ENCODE data around the gene MRFAP1. TPM values are rescaled to one million over a fixed set of nuclear protein-coding genes. Genes with fewer than 3 reads are reported as not detected.

MRFAP1 gene
- total RNA-seq, 4 donors from 2014 or later: 155 to 331 (median 234) TPM

- intact Hi-C loops (cut with DNase I): no loop called here
- DNase-seq (ENCODE audit: extremely low spot score): no peak
- no peaks in the 10 kb centered on the region for H3K36me3 ChIP-seq
- H3K4me3 ChIP-seq: no peak overlapping the region
- no peak for TF ChIP-seq POLR2AphosphoS5 (IDR thresholded peaks at IDR 0.05)
- TF ChIP-seq POLR2A (IDR thresholded peaks at IDR 0.05; ENCODE audit: low read depth): no peak
- TF ChIP-seq EP300 (IDR thresholded peaks at IDR 0.05): no peak
- TF ChIP-seq CTCF (IDR thresholded peaks at IDR 0.05): no peak
- H3K4me1 ChIP-seq: peaks cover 20 to 34% (median 30%) of the 10 kb centered on the region in 4 donors
- H3K27ac ChIP-seq (replicated peaks in 1 of 4): no peak overlapping the region
- H3K27me3 ChIP-seq: peaks cover 0 to 16% (median 0%) of the 10 kb centered on the region in 4 donors
- H3K9me3 ChIP-seq: no peaks in the 10 kb centered on the region
- 94% methylated on average over 3 of the region's 3 CpGs for WGBS
Observed at GRCh38 chr4:6660430-6660829, 19.9 kb downstream of the MRFAP1 start.

- Histone ChIP-seq H3K9me3 (no peaks in the 10 kb centered on the region), H3K36me3 (no peaks in the 10 kb centered on the region), H3K4me1 (peaks cover 20 to 34% (median 30%) of the 10 kb centered on the region in 4 donors), H3K27ac (replicated peaks in 1 of 4) (no peak overlapping the region), H3K27me3 (peaks cover 0 to 21% (median 0%) of the 10 kb centered on the region in 4 donors), H3K4me3 (no peak overlapping the region)
- intact Hi-C loops (cut with DNase I): no loop called here
- TF ChIP-seq EP300 (IDR thresholded peaks at IDR 0.05) (no peak), POLR2AphosphoS5 (IDR thresholded peaks at IDR 0.05) (no peak), CTCF (IDR thresholded peaks at IDR 0.05) (no peak), POLR2A (IDR thresholded peaks at IDR 0.05; ENCODE audit: low read depth) (no peak)
- no peak for DNase-seq (ENCODE audit: extremely low spot score)
- 94% methylated on average over 3 of the region's 3 CpGs for WGBS
Observed at GRCh38 chr4:6662591-6662990, 22.1 kb downstream of the MRFAP1 start.

GRCh38 chr4:6663596-6664393 lies 23.3 kb downstream of the MRFAP1 start:
- H3K27ac ChIP-seq (replicated peaks in 1 of 4): no peak overlapping the region
- no peak for DNase-seq (ENCODE audit: extremely low spot score)

GRCh38 chr4:6665320-6665654 lies 24.8 kb downstream of the MRFAP1 start:
- H3K9me3 ChIP-seq: no peaks in the 10 kb centered on the region
- H3K4me1 ChIP-seq: peaks cover 10 to 17% (median 15%) of the 10 kb centered on the region in 4 donors
- DNase-seq (ENCODE audit: extremely low spot score): no peak
- H3K36me3 ChIP-seq: peaks cover 0 to 15% (median 1%) of the 10 kb centered on the region in 4 donors
- WGBS: 99% methylated on average over 9 of the region's 9 CpGs
- H3K27ac ChIP-seq (replicated peaks in 1 of 4): no peak overlapping the region
- no peak overlapping the region for H3K4me3 ChIP-seq
- peaks cover 0 to 21% (median 0%) of the 10 kb centered on the region in 4 donors for H3K27me3 ChIP-seq
- intact Hi-C loops (cut with DNase I): no loop called here
- TF ChIP-seq POLR2AphosphoS5 (IDR thresholded peaks at IDR 0.05) (no peak), POLR2A (IDR thresholded peaks at IDR 0.05; ENCODE audit: low read depth) (no peak), CTCF (IDR thresholded peaks at IDR 0.05) (no peak), EP300 (IDR thresholded peaks at IDR 0.05) (no peak)

More at GRCh38 chr4:6663596-6664393, 23.3 kb downstream of the MRFAP1 start:
- intact Hi-C loops (cut with DNase I): no loop called here
- H3K4me3 ChIP-seq: peak overlapping the region; percentile 45 to 57 (median 51)
- 15% methylated on average over 25 of the region's 55 CpGs for WGBS
- TF ChIP-seq CTCF (IDR thresholded peaks at IDR 0.05): no peak
- TF ChIP-seq EP300 (IDR thresholded peaks at IDR 0.05): no peak
- TF ChIP-seq POLR2A (IDR thresholded peaks at IDR 0.05; ENCODE audit: low read depth): no peak
- no peak for TF ChIP-seq POLR2AphosphoS5 (IDR thresholded peaks at IDR 0.05)
- H3K9me3 ChIP-seq: no peaks in the 10 kb centered on the region
- H3K36me3 ChIP-seq: peaks cover 0 to under 1% (median under 1%) of the 10 kb centered on the region in 4 donors
- peaks cover 16 to 26% (median 23%) of the 10 kb centered on the region in 4 donors for H3K4me1 ChIP-seq
- peaks cover 0 to 21% (median 0%) of the 10 kb centered on the region in 4 donors for H3K27me3 ChIP-seq
